NCI-H146 treated with DMSO at 0.1 percent for 48 hours (cell line): Measurements from ENCODE around the gene TIAM2.

ENCODE experiments used
- DNase-seq: peaks from one replicate; lab custom pipeline; 2025; ENCODE audit not compliant: unreplicated experiment; lab: John Stamatoyannopoulos, UW

TIAM2 gene

DNA sequence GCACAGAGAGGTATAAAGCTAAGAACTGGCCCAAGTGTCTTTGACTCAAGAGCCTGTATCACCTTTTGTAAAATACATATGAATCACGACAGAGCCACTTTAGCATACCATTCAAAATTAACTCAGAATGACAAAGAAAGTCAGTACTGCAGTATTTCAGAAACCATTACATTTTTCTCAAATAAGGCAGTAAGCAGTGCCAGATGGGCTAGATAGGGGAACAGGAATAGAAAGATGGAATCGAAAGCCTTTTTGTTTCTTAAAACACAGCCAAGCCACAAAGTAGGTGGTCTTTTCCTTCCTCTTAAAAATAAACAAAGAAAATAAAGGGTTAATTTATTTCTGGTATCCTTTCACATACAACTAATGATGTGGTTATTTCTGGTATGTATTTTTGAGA lies 279.0 kb downstream of the TIAM2 start:
- no peak for DNase-seq

GRCh38 chr6:155274533-155274932 lies 279.4 kb downstream of the TIAM2 start:
- no peak for DNase-seq

- no peak for DNase-seq
Measured at GRCh38 chr6:155275808-155276480, 280.8 kb downstream of the TIAM2 start.

GRCh38 chr6:155276638-155277037 lies 281.5 kb downstream of the TIAM2 start:
- DNase-seq = no peak

DNA sequence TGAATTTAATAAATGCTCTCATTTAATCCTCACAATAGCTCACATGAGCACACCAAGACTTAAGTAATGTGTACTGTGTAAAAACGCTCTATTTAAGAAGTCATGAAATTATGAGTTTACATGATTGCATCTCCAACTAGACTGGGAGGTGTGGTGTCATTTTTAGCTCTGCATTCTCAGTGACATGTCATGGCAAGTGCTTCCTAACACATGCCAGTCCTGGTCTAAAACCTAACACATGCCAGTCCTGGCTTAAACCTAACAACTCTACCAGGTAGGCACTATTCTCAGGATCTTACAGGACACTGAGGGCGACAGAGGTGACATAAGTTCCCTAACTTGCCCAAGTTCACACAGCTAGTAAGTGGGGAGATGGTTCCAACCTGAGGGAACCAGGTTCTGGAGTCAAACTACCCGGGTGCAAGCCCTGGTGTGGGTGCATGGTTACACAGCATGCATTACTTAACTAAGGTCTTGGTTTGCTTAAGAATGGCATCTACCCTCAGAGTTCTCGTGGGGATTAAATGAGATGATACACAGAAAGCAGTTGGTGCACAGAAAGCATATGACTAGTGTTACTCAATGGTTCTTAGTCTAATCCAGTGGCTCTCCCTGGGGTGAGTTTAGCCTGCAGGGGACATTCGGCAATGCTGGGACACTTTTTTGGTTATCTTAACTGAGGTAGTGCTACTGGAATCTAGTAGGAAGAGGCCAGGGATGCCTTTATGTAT lies 283.4 kb downstream of the TIAM2 start:
- DNase-seq = no peak

DNA sequence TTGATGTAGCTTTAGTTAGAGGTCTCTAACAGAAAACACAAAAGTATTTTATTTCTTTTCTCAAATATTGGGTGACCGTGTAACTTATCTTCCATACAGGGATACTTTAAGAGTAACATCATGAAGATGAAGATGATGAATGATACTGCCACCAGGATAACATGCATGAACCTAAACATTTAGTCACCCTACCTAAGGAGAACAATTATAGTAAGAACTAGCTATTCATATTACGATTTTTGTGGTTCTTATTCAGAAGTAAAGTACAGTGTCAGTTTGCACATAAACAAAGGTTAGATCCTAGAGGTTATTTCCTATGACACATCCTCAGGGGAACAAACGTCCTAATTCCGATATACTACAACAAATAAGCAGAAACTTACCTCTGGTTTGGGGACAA lies 289.7 kb downstream of the TIAM2 start:
- DNase-seq = no peak

- peak; percentile 51 for DNase-seq
Measured at GRCh38 chr6:155287762-155288161, 292.6 kb downstream of the TIAM2 start.

GRCh38 chr6:155290491-155290890 lies 295.4 kb downstream of the TIAM2 start:
- DNase-seq = no peak

DNA sequence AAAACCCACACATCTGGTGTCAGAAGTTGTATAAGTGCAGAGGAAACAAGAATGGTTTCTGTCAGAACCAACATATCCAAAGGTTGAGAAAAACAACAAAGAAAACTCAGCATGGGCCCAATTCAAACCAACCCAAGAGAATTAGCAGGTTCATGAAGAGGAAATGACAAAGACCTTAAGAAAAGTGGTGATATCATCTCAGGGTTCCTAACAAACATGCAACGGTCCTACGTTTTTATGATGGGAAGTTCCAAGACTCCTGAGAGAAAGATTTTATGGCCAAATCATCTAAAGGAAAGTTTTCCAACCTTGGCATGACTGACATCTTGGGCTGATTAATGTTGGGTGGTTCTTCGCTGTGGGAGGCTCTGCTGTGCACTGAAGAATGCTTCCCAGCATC lies 296.2 kb downstream of the TIAM2 start:
- no peak for DNase-seq

GRCh38 chr6:155292711-155293110 lies 297.6 kb downstream of the TIAM2 start:
- DNase-seq = no peak

DNA sequence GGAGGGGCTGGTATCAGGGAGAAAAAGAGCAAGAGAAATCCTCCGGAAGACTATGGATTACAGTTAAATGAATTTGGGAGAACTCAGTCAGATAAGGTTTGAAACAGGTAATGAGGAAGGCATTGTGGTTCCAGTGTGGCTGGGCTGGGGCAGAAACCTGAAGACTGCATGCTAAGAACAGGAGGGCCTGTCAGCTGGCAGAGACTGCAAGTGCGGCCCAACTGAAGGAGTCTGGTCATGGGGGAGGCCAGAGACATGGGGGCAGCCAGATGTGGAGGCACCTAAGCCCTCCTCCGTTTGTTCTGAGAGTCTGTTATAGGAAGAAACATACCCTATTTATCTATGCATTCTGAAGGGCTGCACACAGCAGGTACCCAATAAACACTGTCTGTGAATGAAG lies 302.6 kb downstream of the TIAM2 start:
- no peak for DNase-seq

- DNase-seq = no peak
Measured at GRCh38 chr6:155301867-155302266, 306.8 kb downstream of the TIAM2 start.

- DNase-seq = no peak
Measured at GRCh38 chr6:155303361-155303870, 308.3 kb downstream of the TIAM2 start.

GRCh38 chr6:155306958-155307357 lies 311.8 kb downstream of the TIAM2 start:
- DNase-seq = no peak
